ENCODE results near the gene RIT1.

The RIT1 gene

DNA sequence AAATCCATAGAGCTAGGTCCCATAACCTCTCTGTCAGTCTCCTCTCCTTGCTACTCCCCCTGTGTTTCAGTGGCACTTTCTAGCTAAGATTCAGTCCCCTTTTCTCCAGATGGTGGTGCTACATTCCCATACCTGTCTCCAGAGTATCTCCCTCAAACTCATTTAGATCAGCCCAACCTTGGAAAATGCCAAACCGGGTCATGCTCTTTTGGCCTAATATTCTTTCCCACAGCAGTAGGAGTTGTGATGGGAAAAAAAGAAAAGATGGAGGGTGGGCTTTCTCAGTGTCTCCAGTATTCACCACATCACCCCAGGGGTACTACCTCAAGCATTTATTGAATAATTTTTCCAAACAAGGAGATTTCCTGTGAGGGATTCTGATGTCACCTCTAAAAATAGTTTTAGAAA is 27.1 kb upstream of the RIT1 start:
- no peak overlapping the region for H3K4me3 ChIP-seq (ENCODE audit: low read length)
- DNase-seq = peak; percentile 84
- H4K20me1 ChIP-seq (ENCODE audit: insufficient read depth, low read length) = no peaks in the 10 kb centered on the region
- no peaks in the 10 kb centered on the region for H3K27me3 ChIP-seq (replicated peaks; ENCODE audit: insufficient read depth, low read length)
- H3K9me2 ChIP-seq (replicated peaks; ENCODE audit: insufficient read depth, low read length) = no peaks in the 10 kb centered on the region
- no peak overlapping the region for H3K9ac ChIP-seq (ENCODE audit: low read length)
- TF ChIP-seq, protein P1, sequence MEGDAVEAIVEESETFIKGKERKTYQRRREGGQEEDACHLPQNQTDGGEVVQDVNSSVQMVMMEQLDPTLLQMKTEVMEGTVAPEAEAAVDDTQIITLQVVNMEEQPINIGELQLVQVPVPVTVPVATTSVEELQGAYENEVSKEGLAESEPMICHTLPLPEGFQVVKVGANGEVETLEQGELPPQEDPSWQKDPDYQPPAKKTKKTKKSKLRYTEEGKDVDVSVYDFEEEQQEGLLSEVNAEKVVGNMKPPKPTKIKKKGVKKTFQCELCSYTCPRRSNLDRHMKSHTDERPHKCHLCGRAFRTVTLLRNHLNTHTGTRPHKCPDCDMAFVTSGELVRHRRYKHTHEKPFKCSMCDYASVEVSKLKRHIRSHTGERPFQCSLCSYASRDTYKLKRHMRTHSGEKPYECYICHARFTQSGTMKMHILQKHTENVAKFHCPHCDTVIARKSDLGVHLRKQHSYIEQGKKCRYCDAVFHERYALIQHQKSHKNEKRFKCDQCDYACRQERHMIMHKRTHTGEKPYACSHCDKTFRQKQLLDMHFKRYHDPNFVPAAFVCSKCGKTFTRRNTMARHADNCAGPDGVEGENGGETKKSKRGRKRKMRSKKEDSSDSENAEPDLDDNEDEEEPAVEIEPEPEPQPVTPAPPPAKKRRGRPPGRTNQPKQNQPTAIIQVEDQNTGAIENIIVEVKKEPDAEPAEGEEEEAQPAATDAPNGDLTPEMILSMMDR (IDR thresholded peaks at IDR 0.05; ENCODE audit: low read length) = peak; percentile 93
- TF ChIP-seq EZH2phosphoT487 (IDR thresholded peaks at IDR 0.05; ENCODE audit: low read length) (no peak), EZH2 (optimal IDR thresholded peaks at IDR 0.05; ENCODE audit: low read depth, low read length) (no peak)
- H3K79me2 ChIP-seq (ENCODE audit: low read length) = peaks cover 15% of the 10 kb centered on the region
- no peak overlapping the region for H3K4me2 ChIP-seq (ENCODE audit: low read depth, low read length)
- H3K27ac ChIP-seq (ENCODE audit: low read length) = no peak overlapping the region
- H3F3A ChIP-seq (ENCODE audit: insufficient read depth, low read length) = peaks cover 46% of the 10 kb centered on the region
- H2AFZ ChIP-seq (ENCODE audit: low read length) = no peak overlapping the region
- no peaks in the 10 kb centered on the region for H3K36me3 ChIP-seq (replicated peaks; ENCODE audit: insufficient read depth, low read length)
- H3K9me3 ChIP-seq (replicated peaks; ENCODE audit: insufficient read depth, low read length) = no peaks in the 10 kb centered on the region
- peaks cover 37% of the 10 kb centered on the region for H3K4me1 ChIP-seq (ENCODE audit: low read length)

DNA sequence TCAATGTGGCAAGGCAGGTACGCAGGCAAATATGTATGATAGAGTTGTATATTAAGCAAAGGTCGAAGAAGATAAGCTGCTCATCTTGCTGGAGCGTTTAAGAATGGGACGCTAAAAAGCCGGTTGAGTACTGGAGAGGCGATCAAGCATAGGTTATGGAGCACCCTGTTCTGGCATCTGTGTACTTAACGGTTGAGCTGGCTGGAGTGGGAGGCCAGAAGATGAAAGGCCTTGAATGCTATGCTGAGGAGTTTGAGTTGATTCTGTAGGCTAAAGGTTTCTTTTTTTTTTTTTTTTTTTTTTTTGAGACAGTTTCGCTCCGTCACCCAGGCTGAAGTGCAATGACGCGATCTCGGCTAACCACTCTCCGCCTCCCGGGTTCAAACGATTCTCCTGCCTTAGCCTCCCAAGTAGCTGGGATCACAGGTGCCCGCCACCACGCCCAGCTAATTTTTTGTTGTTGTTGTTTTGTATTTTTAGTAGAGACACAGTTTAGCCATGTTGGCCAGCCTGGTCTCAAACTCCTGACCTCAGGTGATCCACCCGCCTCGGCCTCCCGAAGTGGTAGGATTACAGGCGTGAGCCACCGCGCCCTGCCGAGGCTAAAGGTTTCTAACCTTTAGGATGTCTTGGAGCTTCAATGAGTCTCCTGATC is 23.9 kb upstream of the RIT1 start:
- H3K4me1 ChIP-seq (ENCODE audit: low read length) = peaks cover 20% of the 10 kb centered on the region
- no peaks in the 10 kb centered on the region for H3K27me3 ChIP-seq (replicated peaks; ENCODE audit: insufficient read depth, low read length)
- DNase-seq = no peak
- peaks cover 29% of the 10 kb centered on the region for H3F3A ChIP-seq (ENCODE audit: insufficient read depth, low read length)
- H3K79me2 ChIP-seq (ENCODE audit: low read length) = peaks cover 47% of the 10 kb centered on the region
- H3K4me3 ChIP-seq (ENCODE audit: low read length) = peak overlapping the region; percentile 85
- no peaks in the 10 kb centered on the region for H3K9me2 ChIP-seq (replicated peaks; ENCODE audit: insufficient read depth, low read length)
- H2AFZ ChIP-seq (ENCODE audit: low read length) = peak overlapping the region; percentile 43
- H4K20me1 ChIP-seq (ENCODE audit: insufficient read depth, low read length) = peaks cover 12% of the 10 kb centered on the region
- TF ChIP-seq EZH2 (optimal IDR thresholded peaks at IDR 0.05; ENCODE audit: low read depth, low read length) (no peak), EZH2phosphoT487 (IDR thresholded peaks at IDR 0.05; ENCODE audit: low read length) (no peak)
- TF ChIP-seq, protein P1 (IDR thresholded peaks at IDR 0.05; ENCODE audit: low read length) = no peak
- peaks cover 8% of the 10 kb centered on the region; the same call in 1 of the 2 replicates for H3K36me3 ChIP-seq (replicated peaks; ENCODE audit: insufficient read depth, low read length)
- H3K27ac ChIP-seq (ENCODE audit: low read length) = peak overlapping the region; percentile 67; the same call in 1 of the 2 replicates
- H3K9ac ChIP-seq (ENCODE audit: low read length) = peak overlapping the region; percentile 91
- H3K9me3 ChIP-seq (replicated peaks; ENCODE audit: insufficient read depth, low read length) = no peaks in the 10 kb centered on the region
- peak overlapping the region; percentile 70 for H3K4me2 ChIP-seq (ENCODE audit: low read depth, low read length)

- Histone ChIP-seq H3K4me3 (ENCODE audit: low read length) (peak within 1 kb of the TSS; percentile 85), H3K4me1 (ENCODE audit: low read length) (peaks cover 19% of the 10 kb centered on the region), H3F3A (ENCODE audit: insufficient read depth, low read length) (peaks cover 29% of the 10 kb centered on the region), H2AFZ (ENCODE audit: low read length) (peak within 1 kb of the TSS; percentile 43), H3K9ac (ENCODE audit: low read length) (peak within 1 kb of the TSS; percentile 91), H3K27me3 (replicated peaks; ENCODE audit: insufficient read depth, low read length) (no peaks in the 10 kb centered on the region), H3K4me2 (ENCODE audit: low read depth, low read length) (peak within 1 kb of the TSS; percentile 86), H4K20me1 (ENCODE audit: insufficient read depth, low read length) (peaks cover 13% of the 10 kb centered on the region), H3K9me2 (replicated peaks; ENCODE audit: insufficient read depth, low read length) (no peaks in the 10 kb centered on the region), H3K79me2 (ENCODE audit: low read length) (peaks cover 52% of the 10 kb centered on the region), H3K9me3 (replicated peaks; ENCODE audit: insufficient read depth, low read length) (no peaks in the 10 kb centered on the region), H3K27ac (ENCODE audit: low read length) (peak within 1 kb of the TSS; percentile 67), H3K36me3 (replicated peaks; ENCODE audit: insufficient read depth, low read length) (peaks cover 12% of the 10 kb centered on the region)
- TF ChIP-seq EZH2 (optimal IDR thresholded peaks at IDR 0.05; ENCODE audit: low read depth, low read length) = no peak
- TF ChIP-seq, protein P1 (IDR thresholded peaks at IDR 0.05; ENCODE audit: low read length) = peak; percentile 37
- peak; percentile 100 for DNase-seq
These were observed 23.2 kb upstream of the RIT1 start, which contains the start of gene KHDC4 for GRCh38 chr1:155934097-155934935. Gene KHDC4, minus strand, starts transcription at chr1:155934413. Its CDS starts 40 bp downstream, at chr1:155934373.

Measured in MM.1S (cell line).